A549 (cell line): Measurements from ENCODE around the gene MPI. TPM values are rescaled to one million over a fixed set of nuclear protein-coding genes. Genes with fewer than 3 reads are reported as not detected.
"Not testable (repeated sequence)": the region's sequence is repeated elsewhere in the genome, so short reads cannot be mapped to it uniquely, and the experiment has no call there.

ENCODE experiments used
- ATAC-seq, 2 experiments: fragments of 200-7000 bp in 1 of 2; fragments of >200 bp in 1 of 2; cut with Nextera tagmentation in 1 of 2; cut with Tn5 transposase in 1 of 2; 3 replicates each; pipeline versions ENCODE4 v1.8.0 to v1.9.1; 2018 to 2020; ENCODE audit warnings: mild to moderate bottlenecking in 1 of 2, moderate library complexity in 1 of 2
- CTCF ChIA-PET: fragments of 300-600 bp; sonication (Branson Sonifier 250); formaldehyde crosslinking; extraction: SDS; loops from one replicate; lab custom pipeline; 2021; ENCODE audit warnings: antibody characterized with exemption, inconsistent platforms; lab: Yijun Ruan, JAX
- POLR2A ChIA-PET: fragments of 350-600 bp; formaldehyde crosslinking; extraction: SDS; loops from one replicate; lab custom pipeline; 2021; ENCODE audit warnings: antibody characterized with exemption, inconsistent platforms; lab: Yijun Ruan, JAX
- DNase-seq, 2 experiments: peaks; one replicate each; pipeline versions ENCODE4 v3.0.0 to v3.0.0-alpha.2; 2011 to 2016; ENCODE audit warnings: low read depth in 1 of 2, low spot score in 1 of 2
- FAIRE-seq: peaks from 2 replicates; lab custom pipeline; 2011; peaks lifted over from hg19 to GRCh38; lab: Jason Lieb, UNC
- H3K27ac ChIP-seq, 2 experiments: fragments of >200 bp; sonication (Bioruptor Twin); formaldehyde crosslinking; 3 replicates each; pipeline ENCODE4 v1.5.1; 2016 to 2017
- H3K4me1 ChIP-seq: fragments of >200 bp; sonication (Bioruptor Twin); formaldehyde crosslinking; 3 replicates; pipeline ENCODE4 v1.6.1; 2016
- H3K4me2 ChIP-seq: fragments of >200 bp; sonication (Bioruptor Twin); formaldehyde crosslinking; 3 replicates; pipeline ENCODE4 v1.6.1; 2016
- H3K4me3 ChIP-seq: fragments of >200 bp; sonication (Bioruptor Twin); formaldehyde crosslinking; 3 replicates; pipeline ENCODE4 v1.5.1; 2016
- H3K9me3 ChIP-seq: fragments of >200 bp; sonication (Bioruptor Twin); formaldehyde crosslinking; 3 replicates; pipeline ENCODE4 v1.6.1; 2016
- CEBPB ChIP-seq, 2 experiments: fragments of >200 bp in 1 of 2; sonication (Bioruptor Twin) in 1 of 2; formaldehyde crosslinking in 1 of 2; IDR thresholded peaks; 2 replicates each; pipeline ENCODE4 v1.6.1; 2012 to 2016
- CHD2 ChIP-seq: fragments of 150-350 bp; IDR thresholded peaks from 2 replicates; pipeline ENCODE4 v1.6.1; 2014; ENCODE audit warnings: low read length; ENCODE audit not compliant: partially characterized antibody
- EHF ChIP-seq: fragments of 250-450 bp; sonication (Bioruptor Pico); IDR thresholded peaks from 2 replicates; pipeline ENCODE4 v1.5.0; 2020; ENCODE audit warnings: mild to moderate bottlenecking
- HDAC2 ChIP-seq: fragments of 200-600 bp; sonication (generic); IDR thresholded peaks from 2 replicates; pipeline ENCODE4 v1.6.1; 2016
- HOXA7 ChIP-seq: fragments of 250-450 bp; sonication (Bioruptor Pico); IDR thresholded peaks from 2 replicates; pipeline ENCODE4 v1.5.0; 2020; ENCODE audit warnings: mild to moderate bottlenecking, moderate library complexity
- JUN ChIP-seq, 2 experiments: fragments of >200 bp; sonication (Bioruptor Twin); formaldehyde crosslinking; IDR thresholded peaks; 2 replicates in 1 of 2; 3 replicates in 1 of 2; pipeline ENCODE4 v1.6.1; 2016 to 2017
- MAZ ChIP-seq: fragments of 150-350 bp; IDR thresholded peaks from 2 replicates; pipeline ENCODE4 v1.6.1; 2014; ENCODE audit warnings: antibody characterized with exemption, low read depth, low read length, borderline replicate concordance
- MYC ChIP-seq: IDR thresholded peaks from 2 replicates; pipeline ENCODE4 v1.6.1; 2012; ENCODE audit warnings: mild to moderate bottlenecking, inconsistent platforms, low read length, improper control_type of control experiment, borderline replicate concordance
- NFE2L2 ChIP-seq: fragments of 150-350 bp; conservative IDR thresholded peaks from 2 replicates; pipeline ENCODE4 v1.6.1; 2014; ENCODE audit warnings: low read length
- PHF8 ChIP-seq: fragments of 200-600 bp; sonication (generic); IDR thresholded peaks from 2 replicates; pipeline ENCODE4 v1.6.1; 2016; ENCODE audit warnings: low read depth, mild to moderate bottlenecking, antibody characterized with exemption, moderate library complexity, borderline replicate concordance
- POLR2AphosphoS2 ChIP-seq: conservative IDR thresholded peaks from 2 replicates; pipeline ENCODE4 v1.6.1; 2012; ENCODE audit warnings: low read length, improper control_type of control experiment, inconsistent platforms
- RAD21 ChIP-seq, 2 experiments: fragments of >200 bp in 1 of 2; sonication (Bioruptor Twin) in 1 of 2; formaldehyde crosslinking in 1 of 2; IDR thresholded peaks in 1 of 2; conservative IDR thresholded peaks in 1 of 2; 2 replicates in 1 of 2; 3 replicates in 1 of 2; pipeline ENCODE4 v1.6.1; 2012 to 2018; ENCODE audit warnings: inconsistent platforms in 1 of 2
- RNF2 ChIP-seq: fragments of 200-600 bp; sonication (generic); IDR thresholded peaks from 2 replicates; pipeline ENCODE4 v1.6.1; 2016; ENCODE audit warnings: low read depth, mild to moderate bottlenecking, antibody characterized with exemption, moderate library complexity, borderline replicate concordance
- SMC3 ChIP-seq: fragments of >200 bp; sonication (Bioruptor Twin); formaldehyde crosslinking; IDR thresholded peaks from 3 replicates; pipeline ENCODE4 v1.6.1; 2018; ENCODE audit warnings: inconsistent platforms
- TP53 ChIP-seq: fragments of 250-450 bp; sonication (Bioruptor Pico); IDR thresholded peaks from 2 replicates; pipeline ENCODE4 v1.5.0; 2021; ENCODE audit warnings: mild to moderate bottlenecking, moderate library complexity
- ZC3H11A ChIP-seq: fragments of 450-650 bp; IDR thresholded peaks from 2 replicates; pipeline ENCODE4 v1.6.1; 2014; ENCODE audit warnings: antibody characterized with exemption, mild to moderate bottlenecking
- WGBS: methylation state at CpG from one replicate; pipeline ENCODE4 v1.1.6; 2017; ENCODE audit errors: missing lambda C conversion rate; 5-methylcytosine and 5-hydroxymethylcytosine counted together
- polyA plus RNA-seq, 4 experiments: library from polyadenylated mRNA; depleted of rRNA in 3 of 4; stranded (reverse); fragments of >200 nt; fragmentation: RNase III in 1 of 4; extraction: RNeasy Plus Mini Kit Qiagen cat#74134 plus additional on column Dnase treatment in 1 of 4; gene quantifications; 2 replicates in 3 of 4; 3 replicates in 1 of 4; pipeline ENCODE4 v1.2.3, GENCODE V29; 2011 to 2017
- TF ChIP-seq, protein P1 (sequence below): fragments of >200 bp; sonication (Bioruptor Twin); formaldehyde crosslinking; IDR thresholded peaks from 3 replicates; pipeline ENCODE4 v1.5.1; 2016
- TF ChIP-seq, protein P2 (sequence below): IDR thresholded peaks from 2 replicates; pipeline ENCODE4 v1.6.1; 2012
- TF ChIP-seq, protein P3 (sequence below): fragments of 200-600 bp; sonication (generic); IDR thresholded peaks from 2 replicates; pipeline ENCODE4 v1.6.1; 2016; ENCODE audit warnings: antibody characterized with exemption, mild to moderate bottlenecking, moderate library complexity
- TF ChIP-seq, protein P4 (sequence below): fragments of 150-350 bp; IDR thresholded peaks from 2 replicates; pipeline ENCODE4 v1.6.1; 2014; ENCODE audit warnings: low read depth, mild to moderate bottlenecking, low read length

The MPI gene
- polyA plus RNA-seq, 2 of the 4 experiments (the other 2 are of a cell fraction) = 39.9 to 53.7 TPM

DNA sequence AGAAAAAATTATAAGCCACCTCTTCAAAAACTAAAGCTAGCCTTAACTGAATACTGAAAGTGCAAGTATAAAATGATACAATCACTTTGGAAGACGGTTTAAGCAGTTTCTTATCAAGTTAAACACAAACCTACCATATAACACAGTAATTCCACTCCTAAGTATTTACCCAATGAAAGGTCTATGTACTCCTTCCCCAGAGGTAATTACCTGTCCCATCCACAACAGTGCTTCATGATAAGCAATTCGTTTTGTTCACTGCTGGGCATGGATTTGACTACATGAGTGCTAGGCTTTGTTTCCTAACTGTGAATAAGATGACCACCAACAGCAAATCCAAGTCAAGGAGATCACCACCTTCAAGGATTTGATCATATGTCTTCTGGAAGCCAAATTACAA is 43.7 kb downstream of the MPI start:
- CTCF ChIA-PET = interaction anchor here (1.3 to 2.0 kb wide), 4 partner anchors 11 to 162 kb away, joined by 3 to 9 read pairs (median 4); no protein-coding TSS in a partner anchor
- Histone ChIP-seq H3K4me2 (no peak overlapping the region), H3K4me3 (no peak overlapping the region), H3K27ac (no peak overlapping the region), H3K9me3 (no peaks in the 10 kb centered on the region), H3K4me1 (peaks cover 9% of the 10 kb centered on the region; the same call in 1 of the 3 replicates)
- ATAC-seq (no peak), FAIRE-seq (no peak), DNase-seq (no peak)
- WGBS = 69% methylated on average over 2 of the region's 2 CpGs
- POLR2A ChIA-PET = no interaction called here
- TF ChIP-seq CHD2 (no peak), HOXA7 (CRISPR knock-in tag) (no peak), HDAC2 (no peak), RNF2 (no peak), MYC (no peak), ZC3H11A (no peak), CEBPB (IDR thresholded peaks at IDR 0.05) (no peak), JUN (IDR thresholded peaks at IDR 0.05) (no peak), TP53 (no peak), PHF8 (no peak), NFE2L2 (no peak), EHF (no peak), MAZ (no peak), POLR2AphosphoS2 (no peak)
- TF ChIP-seq, protein P1, sequence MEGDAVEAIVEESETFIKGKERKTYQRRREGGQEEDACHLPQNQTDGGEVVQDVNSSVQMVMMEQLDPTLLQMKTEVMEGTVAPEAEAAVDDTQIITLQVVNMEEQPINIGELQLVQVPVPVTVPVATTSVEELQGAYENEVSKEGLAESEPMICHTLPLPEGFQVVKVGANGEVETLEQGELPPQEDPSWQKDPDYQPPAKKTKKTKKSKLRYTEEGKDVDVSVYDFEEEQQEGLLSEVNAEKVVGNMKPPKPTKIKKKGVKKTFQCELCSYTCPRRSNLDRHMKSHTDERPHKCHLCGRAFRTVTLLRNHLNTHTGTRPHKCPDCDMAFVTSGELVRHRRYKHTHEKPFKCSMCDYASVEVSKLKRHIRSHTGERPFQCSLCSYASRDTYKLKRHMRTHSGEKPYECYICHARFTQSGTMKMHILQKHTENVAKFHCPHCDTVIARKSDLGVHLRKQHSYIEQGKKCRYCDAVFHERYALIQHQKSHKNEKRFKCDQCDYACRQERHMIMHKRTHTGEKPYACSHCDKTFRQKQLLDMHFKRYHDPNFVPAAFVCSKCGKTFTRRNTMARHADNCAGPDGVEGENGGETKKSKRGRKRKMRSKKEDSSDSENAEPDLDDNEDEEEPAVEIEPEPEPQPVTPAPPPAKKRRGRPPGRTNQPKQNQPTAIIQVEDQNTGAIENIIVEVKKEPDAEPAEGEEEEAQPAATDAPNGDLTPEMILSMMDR = no peak
- TF ChIP-seq, protein P2, sequence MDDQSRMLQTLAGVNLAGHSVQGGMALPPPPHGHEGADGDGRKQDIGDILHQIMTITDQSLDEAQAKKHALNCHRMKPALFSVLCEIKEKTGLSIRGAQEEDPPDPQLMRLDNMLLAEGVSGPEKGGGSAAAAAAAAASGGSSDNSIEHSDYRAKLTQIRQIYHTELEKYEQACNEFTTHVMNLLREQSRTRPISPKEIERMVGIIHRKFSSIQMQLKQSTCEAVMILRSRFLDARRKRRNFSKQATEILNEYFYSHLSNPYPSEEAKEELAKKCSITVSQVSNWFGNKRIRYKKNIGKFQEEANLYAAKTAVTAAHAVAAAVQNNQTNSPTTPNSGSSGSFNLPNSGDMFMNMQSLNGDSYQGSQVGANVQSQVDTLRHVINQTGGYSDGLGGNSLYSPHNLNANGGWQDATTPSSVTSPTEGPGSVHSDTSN = no peak
- TF ChIP-seq, protein P3, sequence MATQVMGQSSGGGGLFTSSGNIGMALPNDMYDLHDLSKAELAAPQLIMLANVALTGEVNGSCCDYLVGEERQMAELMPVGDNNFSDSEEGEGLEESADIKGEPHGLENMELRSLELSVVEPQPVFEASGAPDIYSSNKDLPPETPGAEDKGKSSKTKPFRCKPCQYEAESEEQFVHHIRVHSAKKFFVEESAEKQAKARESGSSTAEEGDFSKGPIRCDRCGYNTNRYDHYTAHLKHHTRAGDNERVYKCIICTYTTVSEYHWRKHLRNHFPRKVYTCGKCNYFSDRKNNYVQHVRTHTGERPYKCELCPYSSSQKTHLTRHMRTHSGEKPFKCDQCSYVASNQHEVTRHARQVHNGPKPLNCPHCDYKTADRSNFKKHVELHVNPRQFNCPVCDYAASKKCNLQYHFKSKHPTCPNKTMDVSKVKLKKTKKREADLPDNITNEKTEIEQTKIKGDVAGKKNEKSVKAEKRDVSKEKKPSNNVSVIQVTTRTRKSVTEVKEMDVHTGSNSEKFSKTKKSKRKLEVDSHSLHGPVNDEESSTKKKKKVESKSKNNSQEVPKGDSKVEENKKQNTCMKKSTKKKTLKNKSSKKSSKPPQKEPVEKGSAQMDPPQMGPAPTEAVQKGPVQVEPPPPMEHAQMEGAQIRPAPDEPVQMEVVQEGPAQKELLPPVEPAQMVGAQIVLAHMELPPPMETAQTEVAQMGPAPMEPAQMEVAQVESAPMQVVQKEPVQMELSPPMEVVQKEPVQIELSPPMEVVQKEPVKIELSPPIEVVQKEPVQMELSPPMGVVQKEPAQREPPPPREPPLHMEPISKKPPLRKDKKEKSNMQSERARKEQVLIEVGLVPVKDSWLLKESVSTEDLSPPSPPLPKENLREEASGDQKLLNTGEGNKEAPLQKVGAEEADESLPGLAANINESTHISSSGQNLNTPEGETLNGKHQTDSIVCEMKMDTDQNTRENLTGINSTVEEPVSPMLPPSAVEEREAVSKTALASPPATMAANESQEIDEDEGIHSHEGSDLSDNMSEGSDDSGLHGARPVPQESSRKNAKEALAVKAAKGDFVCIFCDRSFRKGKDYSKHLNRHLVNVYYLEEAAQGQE = no peak
- TF ChIP-seq, protein P4, sequence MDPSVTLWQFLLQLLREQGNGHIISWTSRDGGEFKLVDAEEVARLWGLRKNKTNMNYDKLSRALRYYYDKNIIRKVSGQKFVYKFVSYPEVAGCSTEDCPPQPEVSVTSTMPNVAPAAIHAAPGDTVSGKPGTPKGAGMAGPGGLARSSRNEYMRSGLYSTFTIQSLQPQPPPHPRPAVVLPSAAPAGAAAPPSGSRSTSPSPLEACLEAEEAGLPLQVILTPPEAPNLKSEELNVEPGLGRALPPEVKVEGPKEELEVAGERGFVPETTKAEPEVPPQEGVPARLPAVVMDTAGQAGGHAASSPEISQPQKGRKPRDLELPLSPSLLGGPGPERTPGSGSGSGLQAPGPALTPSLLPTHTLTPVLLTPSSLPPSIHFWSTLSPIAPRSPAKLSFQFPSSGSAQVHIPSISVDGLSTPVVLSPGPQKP = no peak

DNA sequence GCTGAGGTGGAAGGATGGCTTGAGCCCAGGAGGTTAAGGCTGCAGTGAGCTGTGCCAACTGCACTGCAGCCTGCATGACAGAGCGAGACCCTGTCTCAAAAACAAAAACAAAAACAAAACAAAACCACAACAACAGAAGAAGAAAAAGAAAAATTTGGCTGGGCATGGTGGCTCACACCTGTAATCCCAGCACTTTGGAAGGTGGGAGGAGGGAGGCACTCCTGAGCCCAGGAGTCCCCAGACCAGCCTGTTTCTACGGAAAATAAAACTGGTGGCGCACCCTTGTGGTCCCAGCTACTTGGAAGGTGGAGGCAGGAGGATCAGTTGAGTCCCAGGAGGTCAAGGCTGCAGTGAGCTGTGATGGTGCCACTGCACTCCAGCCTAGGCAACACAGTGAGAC is 45.4 kb downstream of the MPI start:
- POLR2A ChIA-PET, H3K27ac ChIP-seq, FAIRE-seq, ATAC-seq, H3K9me3 ChIP-seq, H3K4me3 ChIP-seq, H3K4me1 ChIP-seq, H3K4me2 ChIP-seq: not testable (repeated sequence)
- CTCF ChIA-PET = interaction anchor here (0.6 to 2.8 kb wide), 7 partner anchors 8 to 164 kb away, joined by 3 to 11 read pairs (median 4); no protein-coding TSS in a partner anchor
- TF ChIP-seq RAD21 (conservative IDR thresholded peaks at IDR 0.05 in 1 of 2, IDR thresholded peaks at IDR 0.05 in 1 of 2) (peak in 1 of 2 experiments; percentile 36; a peak in 2 of 5 replicates), SMC3 (peak; percentile 18; the same call in 1 of the 3 replicates)
- TF ChIP-seq, protein P1 = peak; percentile 27; the same call in 2 of the 3 replicates
- peak in 1 of 2 experiments; percentile 74 for DNase-seq
- 83% methylated on average over 3 of the region's 3 CpGs for WGBS
